ENCODE results near the gene TLX3. TPM values are rescaled to one million over a fixed set of nuclear protein-coding genes. Genes with fewer than 3 reads are reported as not detected.
"Not testable (repeated sequence)": the region's sequence is repeated elsewhere in the genome, so short reads cannot be mapped to it uniquely, and the experiment has no call there.

The TLX3 gene
- not detected for total RNA-seq (ENCODE audit: insufficient read depth, low replicate concordance)

DNA sequence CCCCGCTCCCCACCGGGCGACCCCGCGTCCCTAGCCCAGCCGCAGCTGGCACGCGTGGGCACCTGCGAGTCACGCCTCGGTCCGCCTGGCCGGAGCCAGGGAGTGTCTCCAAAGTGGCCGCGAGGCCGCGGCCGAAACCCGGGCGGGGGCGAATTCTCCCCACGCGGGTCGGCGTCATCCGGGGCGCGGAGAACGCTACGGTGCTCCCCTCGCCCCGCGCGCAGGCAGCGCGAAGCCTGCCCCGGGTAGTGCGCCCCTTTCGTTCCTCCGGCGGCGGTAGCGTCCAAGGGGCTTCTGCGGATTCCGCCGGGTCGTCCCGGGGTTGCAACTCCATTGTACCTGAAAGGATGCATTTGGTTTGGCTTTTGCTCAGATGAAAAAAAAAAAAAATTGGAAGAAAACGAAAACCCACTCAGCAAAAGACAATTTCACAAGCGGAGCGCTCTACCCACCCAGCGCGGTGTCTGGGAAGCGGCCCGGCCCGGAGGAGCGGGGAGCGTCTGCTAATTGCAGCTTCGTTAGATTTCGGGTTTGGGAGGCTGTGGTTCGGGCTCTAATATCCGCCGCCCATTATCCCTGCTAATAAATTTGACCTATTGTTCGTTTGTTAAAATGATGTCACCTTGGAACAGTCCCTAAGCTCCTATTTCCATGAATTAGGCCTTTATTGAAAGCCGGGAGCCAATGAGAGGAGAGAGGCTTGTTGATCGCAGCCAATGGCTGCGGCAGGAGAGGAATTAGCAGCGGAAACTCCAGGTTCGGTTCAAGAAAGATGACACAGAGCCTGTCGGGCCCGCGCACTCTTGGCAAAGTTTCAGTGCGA lies at the start of gene TLX3:
TSS of gene TLX3 (plus strand) at position 796 of the 823 bp plus-strand sequence. CDS start 118 bp downstream, outside the sequence.
- DNase-seq (ENCODE audit: low spot score), result peak; percentile 26

DNA sequence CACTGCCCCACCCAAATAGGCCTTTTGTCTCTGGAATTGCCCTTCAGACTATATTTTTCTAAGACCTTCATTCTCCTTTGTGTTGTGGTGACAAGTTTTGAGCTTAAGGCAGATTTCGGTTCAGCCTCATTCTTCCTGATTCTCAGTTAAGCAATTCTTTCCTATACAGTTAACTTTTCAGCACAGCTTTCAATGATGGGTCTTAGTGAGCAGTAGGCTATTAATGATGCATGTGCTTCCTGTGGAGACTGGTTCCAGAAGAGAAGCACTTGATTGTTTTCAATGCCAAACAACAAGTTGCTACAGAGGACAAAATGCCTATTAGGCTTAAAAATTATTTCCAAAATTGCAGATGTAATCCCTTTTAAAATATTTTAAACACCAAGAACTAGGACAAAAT lies 47.7 kb upstream of the TLX3 start:
- peak; percentile 14 for DNase-seq (ENCODE audit: low spot score)

DNA sequence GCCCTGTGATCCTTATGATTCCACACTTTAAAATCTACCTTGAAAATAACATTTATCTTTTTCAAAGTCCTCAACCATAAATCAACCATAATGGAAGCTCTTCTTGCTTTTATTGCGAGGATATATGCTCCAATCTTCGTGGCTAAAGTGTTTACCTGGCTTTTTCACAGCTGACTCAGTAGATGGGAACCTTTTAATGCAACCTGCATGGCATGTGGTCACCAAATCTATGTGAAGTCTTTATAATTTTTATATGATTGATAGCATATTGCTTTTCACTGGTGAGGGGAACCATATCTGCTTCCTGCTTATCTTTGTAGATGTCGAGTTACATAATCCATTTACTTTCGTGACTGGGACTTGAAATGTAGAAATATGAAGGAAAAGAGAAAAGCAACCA lies 47.1 kb upstream of the TLX3 start:
- DNase-seq (ENCODE audit: low spot score), result no peak

DNA sequence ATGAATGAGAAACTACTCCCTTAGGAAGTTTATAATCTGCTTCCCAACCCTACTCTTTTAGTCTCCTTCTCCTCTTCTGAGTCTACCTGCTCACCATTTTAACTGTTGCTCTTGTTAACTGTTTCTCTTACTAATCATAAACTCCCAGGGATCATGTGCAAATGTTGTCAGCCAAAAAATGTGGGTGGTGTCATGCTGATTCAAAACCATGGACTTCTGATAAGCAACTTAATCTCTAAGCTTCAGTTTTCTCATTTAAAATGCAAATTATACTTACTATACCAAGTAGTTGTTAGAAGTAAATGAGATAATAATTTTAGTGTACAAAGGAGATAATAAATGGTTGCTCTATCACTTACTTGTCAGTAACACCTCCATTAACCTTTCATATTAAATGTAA lies 45.9 kb upstream of the TLX3 start:
- no peak for DNase-seq (ENCODE audit: low spot score)

DNA sequence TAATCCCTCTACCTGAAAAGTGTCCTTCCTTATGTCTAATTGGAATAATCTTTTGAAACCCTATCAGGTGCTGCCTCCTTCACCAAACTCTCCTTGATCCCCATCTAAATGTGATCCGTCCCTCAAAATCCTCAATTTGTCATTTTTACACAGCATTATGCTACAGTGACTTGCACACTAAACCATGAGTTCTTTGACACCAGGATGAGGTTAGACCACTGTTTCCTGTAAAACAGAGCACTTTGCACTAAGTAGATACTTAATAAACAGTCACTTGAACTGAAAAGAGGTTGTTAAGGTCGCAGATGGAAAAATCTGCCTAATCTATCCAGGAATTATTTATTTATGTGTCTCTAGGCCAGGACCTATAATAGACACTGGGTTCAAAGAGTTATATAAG lies 44.2 kb upstream of the TLX3 start:
- DNase-seq (ENCODE audit: low spot score), result no peak

DNA sequence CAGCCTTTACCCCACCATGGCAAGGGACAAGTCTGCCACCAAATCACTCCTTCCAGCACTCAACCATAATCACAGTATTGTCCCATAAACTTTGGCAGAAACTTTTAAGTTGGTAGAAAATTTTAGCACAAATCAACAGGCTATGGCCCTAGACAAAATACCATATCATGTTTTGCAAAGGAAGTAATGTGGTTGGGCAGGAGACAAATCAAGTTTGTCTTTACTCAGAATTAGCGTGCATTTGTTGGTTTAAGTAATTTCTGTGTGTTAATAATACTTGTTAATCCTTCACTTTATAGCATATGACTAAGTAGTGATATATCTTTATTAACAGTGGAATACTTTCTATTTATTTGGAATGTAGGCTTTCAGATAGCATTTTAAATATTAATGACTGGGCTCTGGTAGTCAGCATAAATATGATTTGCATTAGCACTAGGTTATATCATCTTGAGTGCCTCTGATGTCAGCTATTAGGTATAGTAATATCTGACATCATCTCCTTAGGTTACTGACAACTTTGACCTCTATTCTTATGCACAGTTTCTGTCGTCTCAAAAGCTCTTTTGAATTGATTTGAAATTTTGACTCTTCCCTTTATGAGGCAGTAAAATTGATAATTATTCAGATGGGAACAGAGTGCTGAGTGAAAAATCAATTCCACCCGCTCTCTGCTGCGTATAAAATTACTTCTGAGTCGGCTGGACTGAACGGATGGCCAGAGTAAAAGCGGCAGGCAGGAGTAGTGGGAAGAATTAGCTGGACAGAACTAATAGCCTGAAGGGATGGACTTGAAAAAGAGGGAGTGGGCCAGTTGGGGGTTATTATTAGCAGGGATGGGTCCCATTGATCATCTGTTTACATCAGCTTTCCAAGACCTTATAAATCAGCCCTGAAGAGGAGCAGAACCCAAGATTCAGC lies 40.1 kb upstream of the TLX3 start:
- DNase-seq (ENCODE audit: low spot score), result no peak

DNA sequence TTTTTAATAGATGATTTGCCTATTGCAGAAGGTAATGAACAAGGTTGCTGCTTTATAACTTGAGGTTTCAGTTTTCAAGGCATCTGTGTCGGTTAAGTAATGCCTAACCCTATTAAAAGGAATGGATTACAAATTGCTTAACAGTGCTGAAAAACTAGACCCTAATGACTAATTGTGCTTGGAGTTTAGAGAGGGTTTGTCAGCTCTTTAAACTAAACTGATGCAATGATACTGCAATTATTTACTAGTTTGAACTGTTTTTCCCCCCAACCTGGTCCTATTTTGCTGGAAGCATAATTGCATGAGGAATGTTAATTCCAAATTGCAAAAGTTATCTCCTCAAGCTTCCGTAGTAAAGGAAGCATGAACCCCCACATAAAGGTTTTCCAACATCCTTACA lies 39.3 kb upstream of the TLX3 start:
- DNase-seq (ENCODE audit: low spot score), result no peak

DNA sequence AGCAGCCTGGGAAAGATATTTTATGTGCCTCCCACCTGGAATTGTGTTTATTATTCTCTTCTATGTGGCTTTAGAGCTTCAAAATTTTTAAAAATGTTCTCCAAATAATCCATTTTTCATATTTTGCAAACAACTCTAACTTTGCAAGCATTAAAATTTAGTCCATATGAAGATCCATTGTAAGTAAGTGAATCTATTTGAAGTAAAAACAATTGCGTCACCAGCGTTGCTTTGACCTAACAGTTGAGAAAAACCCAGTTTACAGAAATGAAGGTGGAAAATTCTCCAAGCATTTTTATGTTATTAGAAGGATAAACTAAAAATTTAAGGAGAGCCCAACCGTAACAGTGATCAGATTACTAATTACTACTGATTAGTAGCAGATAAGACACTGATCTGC lies 38.9 kb upstream of the TLX3 start:
- DNase-seq (ENCODE audit: low spot score), result no peak

DNA sequence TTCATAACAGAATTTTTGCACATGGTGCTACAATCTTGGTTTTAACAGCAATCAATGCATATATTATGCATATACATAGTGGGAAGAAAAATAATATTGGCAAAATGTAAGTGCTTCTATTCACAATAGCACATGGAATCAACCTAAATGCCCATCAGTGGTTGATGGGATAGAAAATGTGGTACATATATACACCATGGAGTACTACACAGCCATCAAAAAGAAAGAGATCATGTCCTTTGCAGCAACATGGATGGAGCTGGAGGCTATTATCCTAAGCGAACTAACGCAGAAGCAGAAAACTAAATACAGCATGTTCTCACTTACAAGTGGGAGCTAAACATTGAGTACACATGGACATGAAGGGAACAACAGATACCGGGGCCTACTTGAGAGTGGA lies 37.2 kb upstream of the TLX3 start:
- DNase-seq (ENCODE audit: low spot score), result no peak

DNA sequence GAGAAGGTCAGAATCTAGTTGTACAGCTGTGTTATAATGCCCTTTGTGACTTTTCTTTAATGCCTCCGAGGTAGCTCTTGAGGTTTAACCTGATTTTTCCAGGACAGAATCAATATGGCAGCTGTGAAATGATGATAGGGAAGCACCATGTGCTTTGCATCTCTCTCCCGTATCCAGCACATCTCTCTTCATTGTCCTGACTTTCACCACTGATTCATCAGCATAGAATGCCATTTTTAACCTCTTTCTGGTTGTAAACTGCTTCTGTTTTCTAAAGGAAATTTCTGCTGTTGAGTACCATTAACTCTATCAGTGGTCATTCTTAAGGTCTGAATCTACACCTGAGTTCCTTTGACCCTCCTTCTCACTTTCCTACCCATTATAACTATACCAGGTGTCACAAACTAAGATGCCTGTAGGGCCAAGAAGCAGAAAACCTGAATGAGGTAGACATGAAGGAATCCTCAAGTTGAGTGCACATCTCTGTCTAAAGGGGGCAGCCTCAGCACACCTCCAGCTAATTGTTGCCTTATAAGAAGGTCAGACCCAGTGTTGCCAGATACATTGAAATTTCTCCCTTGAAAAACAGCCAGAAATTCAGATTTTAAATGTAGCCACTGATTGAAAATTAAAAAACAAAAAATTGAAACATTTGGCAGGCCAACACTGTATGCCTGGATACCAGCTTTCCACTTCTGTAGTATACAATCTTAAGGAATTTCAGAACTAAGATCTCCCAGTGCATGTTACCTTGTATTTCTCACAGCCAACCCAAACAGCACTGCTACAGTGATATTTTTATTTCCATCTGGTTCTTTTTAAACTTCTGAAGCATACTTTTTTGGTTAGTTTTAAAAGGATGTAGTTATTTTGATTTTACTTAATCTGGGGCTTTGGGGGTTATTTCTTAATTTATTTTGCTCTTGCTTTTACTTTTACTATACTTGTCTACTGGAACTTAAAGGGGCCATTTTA lies 35.8 kb upstream of the TLX3 start:
- DNase-seq (ENCODE audit: low spot score), result peak; percentile 25

DNA sequence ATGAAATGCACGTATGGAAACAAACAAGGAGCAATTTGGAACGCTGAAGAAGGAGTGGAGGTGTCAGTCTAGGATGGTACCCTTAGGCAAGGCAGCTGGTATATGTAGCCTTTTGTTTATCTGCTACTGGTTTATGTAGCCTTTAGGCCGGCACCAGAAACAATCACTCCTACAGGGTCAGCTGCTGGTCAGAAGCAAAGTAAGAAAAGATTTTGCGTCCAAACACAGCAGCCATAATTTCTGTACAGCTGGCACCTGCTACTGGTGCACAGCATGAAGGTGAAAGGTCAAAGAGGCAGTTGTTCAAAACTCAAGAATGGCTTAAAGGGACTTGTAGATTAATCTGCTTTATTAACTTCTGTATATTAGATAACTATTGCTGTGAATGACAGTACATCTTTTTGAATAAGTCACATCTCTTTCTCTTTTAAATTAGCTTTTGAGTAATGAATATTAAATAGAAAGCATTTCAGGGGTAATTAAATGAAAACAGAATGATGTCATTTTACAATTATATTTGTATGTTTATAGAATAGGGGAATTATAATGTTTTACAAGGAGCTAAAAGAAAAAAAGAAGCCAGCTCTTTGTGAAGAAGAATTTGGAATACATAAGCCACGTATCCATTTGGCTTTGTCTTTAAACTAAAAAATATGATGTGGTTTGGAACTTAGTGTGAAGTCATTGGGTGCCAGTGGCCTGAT lies 33.1 kb upstream of the TLX3 start:
- no peak for DNase-seq (ENCODE audit: low spot score)

DNA sequence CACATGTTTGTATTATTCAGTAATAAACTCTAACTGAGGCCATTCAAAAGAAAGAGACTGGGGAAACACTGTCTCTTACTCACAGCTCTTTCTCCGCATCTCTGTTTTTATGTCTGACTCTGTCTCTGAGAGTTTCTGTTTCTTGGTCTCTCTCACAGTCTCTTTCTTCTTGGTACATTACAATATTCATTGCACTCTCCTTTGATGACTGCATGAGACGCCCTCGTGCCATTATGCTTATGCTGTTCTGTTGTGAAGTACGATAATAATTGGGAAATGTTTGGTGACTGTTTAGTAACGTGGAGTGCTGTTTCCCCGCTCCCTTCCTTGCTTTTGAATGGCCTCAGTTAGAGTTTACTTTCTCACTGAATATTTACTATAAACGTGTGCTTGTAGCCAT lies 25.3 kb upstream of the TLX3 start:
- DNase-seq (ENCODE audit: low spot score), result no peak

DNA sequence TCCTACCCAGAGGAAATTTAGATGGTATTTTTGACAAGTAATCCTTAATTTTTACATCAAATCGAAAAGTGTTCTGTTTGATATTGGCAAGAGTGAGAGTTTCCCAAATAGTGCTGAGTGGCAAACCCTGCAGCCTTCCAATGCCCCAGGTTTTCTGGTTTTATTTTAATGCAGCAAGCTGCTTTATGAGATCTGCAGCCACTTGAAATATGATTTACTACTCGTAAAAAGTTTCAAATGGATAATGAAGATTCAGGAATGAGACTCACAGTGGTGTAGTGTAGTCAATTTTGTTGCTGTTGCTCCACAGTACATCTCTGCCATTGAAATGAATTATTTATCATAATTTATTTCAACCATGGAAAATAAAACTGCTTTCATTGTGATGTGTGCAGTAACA lies 23.6 kb upstream of the TLX3 start:
- no peak for DNase-seq (ENCODE audit: low spot score)

DNA sequence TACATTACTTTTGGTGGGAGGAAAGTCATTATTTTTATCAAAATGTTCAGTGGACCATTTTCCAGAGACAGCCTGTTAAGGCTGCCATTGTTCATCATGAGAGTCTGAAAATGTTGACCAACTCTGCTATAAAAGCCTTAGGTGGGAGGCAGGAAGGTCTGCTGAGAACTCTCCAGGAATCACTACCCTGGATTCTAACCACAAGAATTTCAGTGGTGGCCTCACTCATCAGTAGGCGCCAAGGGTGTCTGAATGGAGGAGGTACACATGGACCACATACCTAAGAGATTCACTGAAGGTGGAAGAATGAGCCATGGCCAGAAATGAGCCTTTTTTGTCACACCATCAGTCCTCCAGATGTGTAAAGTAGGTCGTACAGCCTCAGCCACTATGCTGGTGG lies 21.0 kb upstream of the TLX3 start:
- DNase-seq (ENCODE audit: low spot score), result no peak

DNA sequence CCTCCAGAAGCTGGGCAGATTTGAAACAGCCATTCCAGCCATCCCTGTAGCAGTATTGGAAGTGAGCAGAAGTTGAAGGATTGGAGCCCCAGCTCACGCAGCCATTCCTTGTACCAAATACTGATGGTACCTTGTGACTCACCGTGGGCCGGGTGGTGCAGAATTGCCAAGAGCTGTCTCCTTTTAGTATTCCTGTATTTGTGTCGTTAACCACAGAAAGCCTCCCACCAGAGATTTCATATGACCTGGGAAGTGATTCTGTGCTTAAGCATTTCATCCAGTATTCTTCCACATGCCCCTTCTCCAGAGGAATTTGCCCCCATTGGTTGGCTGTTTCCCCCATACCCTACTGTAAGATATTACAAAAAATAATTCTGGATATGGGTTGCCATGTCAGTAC lies 17.7 kb upstream of the TLX3 start:
- DNase-seq (ENCODE audit: low spot score), result no peak

DNA sequence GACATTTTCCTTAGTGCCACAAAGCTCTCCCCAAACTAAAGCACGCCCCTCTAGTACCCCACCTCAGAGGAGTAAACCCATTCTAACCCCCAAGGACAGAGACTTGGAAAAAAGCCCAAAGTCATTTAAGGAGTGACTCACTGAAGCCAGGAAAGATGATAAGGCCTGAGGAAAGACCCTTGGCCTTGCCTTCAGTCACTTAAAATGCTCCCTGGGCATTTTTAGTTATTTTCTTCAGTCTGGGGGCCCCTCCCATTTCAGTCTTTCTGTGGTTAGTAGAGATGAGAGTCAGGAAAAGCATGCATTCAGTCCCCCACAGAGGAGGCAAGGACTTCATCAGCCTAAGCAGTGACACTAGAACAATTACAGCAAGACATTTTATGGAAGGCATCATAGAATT lies 13.7 kb upstream of the TLX3 start:
- no peak for DNase-seq (ENCODE audit: low spot score)

DNA sequence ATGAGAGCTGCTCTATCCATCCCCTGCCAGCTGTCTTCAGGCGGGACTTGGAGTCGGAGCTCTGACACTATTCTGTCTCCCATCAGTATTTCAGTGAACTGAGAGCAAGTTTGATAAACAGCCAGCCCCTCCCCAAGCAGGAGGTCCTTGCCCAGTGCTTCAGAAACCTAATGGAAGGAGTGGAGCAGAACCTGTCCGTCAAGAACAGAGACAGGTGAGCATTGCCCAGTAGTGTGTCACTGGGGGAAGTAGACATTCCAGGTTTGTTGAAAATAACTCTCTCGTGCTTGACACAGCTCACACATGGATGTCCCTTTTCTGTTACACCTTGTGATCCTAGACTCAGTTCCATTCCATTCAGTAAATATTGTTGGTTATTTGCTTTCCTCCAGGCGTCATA lies 13.2 kb upstream of the TLX3 start:
- DNase-seq (ENCODE audit: low spot score), result no peak

DNA sequence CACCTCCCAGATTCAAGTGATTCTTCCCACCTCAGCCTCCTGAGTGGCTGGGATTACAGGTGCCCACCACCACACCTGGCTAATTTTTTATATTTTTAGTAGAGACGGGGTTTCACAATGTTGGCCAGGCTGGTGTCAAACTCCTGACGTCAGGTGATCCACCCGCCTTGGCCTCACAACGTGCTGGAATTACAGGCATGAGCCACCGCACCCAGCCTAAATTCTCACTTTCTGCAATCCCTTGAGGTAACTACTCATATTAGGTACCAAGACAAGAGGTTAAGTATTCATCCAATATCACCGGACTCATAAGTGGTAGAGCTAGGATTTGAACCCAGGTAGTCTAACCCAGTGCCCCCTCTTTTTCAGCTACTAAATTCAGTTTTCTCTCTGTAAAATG lies 11.1 kb upstream of the TLX3 start:
- DNase-seq (ENCODE audit: low spot score), result not testable (repeated sequence)

DNA sequence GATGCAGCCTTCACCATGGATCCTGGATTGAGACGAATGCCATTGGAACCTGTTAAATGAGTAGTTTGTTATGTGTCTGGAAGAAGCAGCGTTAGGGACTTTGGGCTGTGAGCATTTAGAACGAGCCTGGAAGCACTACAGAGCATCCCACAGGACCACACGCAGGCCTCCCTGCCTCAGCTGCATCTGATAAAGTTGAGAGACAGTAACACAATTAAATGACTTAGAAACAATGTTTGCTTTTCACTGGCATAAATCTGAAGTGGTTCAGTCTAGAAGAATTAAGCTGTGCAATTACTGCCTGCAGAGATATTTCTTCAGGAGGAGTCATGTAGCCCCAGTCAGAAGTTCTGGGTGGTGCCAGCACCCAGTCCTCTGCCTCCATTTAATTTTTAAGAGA lies 9.8 kb upstream of the TLX3 start:
- DNase-seq (ENCODE audit: low spot score), result no peak

DNA sequence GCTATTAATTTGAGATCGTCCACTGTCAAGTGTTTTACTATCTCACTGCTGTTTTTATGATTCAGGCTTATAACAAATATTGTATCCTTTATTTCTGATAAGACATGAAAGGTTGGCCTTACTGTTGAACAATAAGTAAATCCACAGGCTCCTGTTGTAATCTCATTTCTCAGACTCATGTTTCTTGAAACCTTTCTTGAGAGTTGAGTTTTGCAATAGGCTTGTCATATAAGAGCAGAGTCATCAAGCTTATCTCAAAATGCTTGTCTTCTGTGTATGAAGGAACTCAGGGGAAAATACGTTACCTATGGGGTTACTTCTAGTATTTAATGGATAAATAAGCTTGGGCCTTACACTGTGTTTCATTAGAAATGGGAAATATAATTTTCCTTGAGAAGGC lies 9.2 kb upstream of the TLX3 start:
- DNase-seq (ENCODE audit: low spot score), result peak; percentile 33

DNA sequence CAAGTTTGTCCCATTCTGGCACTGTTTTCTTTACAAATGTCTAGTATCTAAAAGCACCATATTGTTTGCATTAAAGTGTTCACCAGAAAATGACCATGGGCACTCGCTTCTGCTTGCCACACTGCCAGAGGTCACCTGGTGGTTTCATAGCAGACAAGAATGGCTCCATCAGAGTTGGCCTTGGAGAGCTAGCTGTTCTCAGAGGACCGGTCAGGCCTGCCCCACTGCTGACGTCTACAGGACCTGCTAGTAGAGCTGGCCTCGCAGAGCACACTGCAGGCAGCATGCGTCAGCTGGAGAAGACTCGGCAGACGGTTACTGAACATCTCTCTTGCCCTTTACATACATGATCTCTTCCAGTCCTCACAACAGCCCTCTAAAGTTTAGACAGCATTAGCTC lies 8.7 kb upstream of the TLX3 start:
- DNase-seq (ENCODE audit: low spot score), result no peak
